Sigmoid colon (tissue), 4 donors: ENCODE data around the gene LSM11.

Experiments
- EP300 ChIP-seq, 4 donors: sonication (generic); formaldehyde crosslinking; IDR thresholded peaks; one replicate each; pipeline ENCODE4 v1.6.1; 2017; ENCODE audit warnings: antibody characterized with exemption in 4 of 4
- POLR2A ChIP-seq, 2 donors: fragments of 450-650 bp; IDR thresholded peaks; one replicate each; pipeline ENCODE4 v1.6.1; 2016; ENCODE audit warnings: antibody characterized with exemption in 2 of 2, mild to moderate bottlenecking in 2 of 2, moderate library complexity in 2 of 2
- POLR2AphosphoS5 ChIP-seq, 4 donors: sonication (generic); formaldehyde crosslinking; IDR thresholded peaks; one replicate each; pipeline ENCODE4 v1.6.1; 2017; ENCODE audit warnings: antibody characterized with exemption in 4 of 4
- TF ChIP-seq, protein P1 (sequence below), 4 experiments: fragments of 450-650 bp in 3 of 4; fragments of 200-600 bp in 1 of 4; IDR thresholded peaks; one replicate each; pipeline ENCODE4 v1.5.1; 2016 to 2019; ENCODE audit warnings: antibody characterized with exemption in 4 of 4, mild to moderate bottlenecking in 3 of 4, moderate library complexity in 2 of 4

DNA sequence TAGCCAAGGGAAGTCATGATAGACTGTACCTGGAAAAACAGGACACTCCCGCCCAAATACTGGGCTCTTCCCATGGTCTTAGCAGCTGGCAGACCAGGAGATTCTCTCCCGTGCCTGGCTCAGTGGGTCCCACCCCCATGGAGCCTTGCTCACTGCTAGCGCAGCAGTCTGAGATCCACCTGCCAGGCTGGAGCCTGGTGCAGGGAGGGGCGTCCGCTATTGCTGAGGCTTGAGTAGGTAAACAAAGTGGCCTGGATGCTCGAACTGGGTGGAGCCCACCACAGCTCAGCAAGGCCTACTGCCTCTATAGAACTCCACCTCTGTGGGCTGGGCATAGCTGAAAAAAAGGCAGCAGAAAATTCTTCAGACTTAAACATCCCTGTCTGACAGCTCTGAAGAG is 22.4 kb upstream of the LSM11 start:
- TF ChIP-seq, protein P1, sequence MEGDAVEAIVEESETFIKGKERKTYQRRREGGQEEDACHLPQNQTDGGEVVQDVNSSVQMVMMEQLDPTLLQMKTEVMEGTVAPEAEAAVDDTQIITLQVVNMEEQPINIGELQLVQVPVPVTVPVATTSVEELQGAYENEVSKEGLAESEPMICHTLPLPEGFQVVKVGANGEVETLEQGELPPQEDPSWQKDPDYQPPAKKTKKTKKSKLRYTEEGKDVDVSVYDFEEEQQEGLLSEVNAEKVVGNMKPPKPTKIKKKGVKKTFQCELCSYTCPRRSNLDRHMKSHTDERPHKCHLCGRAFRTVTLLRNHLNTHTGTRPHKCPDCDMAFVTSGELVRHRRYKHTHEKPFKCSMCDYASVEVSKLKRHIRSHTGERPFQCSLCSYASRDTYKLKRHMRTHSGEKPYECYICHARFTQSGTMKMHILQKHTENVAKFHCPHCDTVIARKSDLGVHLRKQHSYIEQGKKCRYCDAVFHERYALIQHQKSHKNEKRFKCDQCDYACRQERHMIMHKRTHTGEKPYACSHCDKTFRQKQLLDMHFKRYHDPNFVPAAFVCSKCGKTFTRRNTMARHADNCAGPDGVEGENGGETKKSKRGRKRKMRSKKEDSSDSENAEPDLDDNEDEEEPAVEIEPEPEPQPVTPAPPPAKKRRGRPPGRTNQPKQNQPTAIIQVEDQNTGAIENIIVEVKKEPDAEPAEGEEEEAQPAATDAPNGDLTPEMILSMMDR (IDR thresholded peaks at IDR 0.05), result no peak
- no peak for TF ChIP-seq POLR2A (IDR thresholded peaks at IDR 0.05)
- TF ChIP-seq POLR2AphosphoS5 (IDR thresholded peaks at IDR 0.05), result no peak
- TF ChIP-seq EP300 (IDR thresholded peaks at IDR 0.05), result no peak
